Activated CD4-positive, alpha-beta T cell treated with anti-CD3 and anti-CD28 coated beads for 36 hours (primary cell): ENCODE results near the gene NAA25. TPM values are rescaled to one million over a fixed set of nuclear protein-coding genes. Genes with fewer than 3 reads are reported as not detected.
"Not testable (repeated sequence)": the region's sequence is repeated elsewhere in the genome, so short reads cannot be mapped to it uniquely, and the experiment has no call there.

Experiments used
- ATAC-seq: fragments of 200-7000 bp; cut with Tn5 transposase; one replicate; pipeline ENCODE4 v1.10.0; 2021; ENCODE audit warnings: mild to moderate bottlenecking, moderate library complexity
- CTCF ChIA-PET: fragments of 350-600 bp; sonication (Branson Sonifier 250); formaldehyde crosslinking; loops from one replicate; lab custom pipeline; 2021; ENCODE audit warnings: antibody characterized with exemption; lab: Charles Lee
- POLR2A ChIA-PET: fragments of 350-600 bp; sonication (Branson Sonifier 250); formaldehyde crosslinking; loops from one replicate; lab custom pipeline; 2021; ENCODE audit warnings: antibody characterized with exemption, inconsistent platforms; lab: Charles Lee
- DNase-seq: peaks from one replicate; pipeline ENCODE4 v3.0.0-alpha.2; 2020
- H3K27ac Mint-ChIP-seq: one replicate; pipeline ENCODE4 v1.8.0; 2021; ENCODE audit warnings: mixed read lengths
- H3K27me3 Mint-ChIP-seq: one replicate; pipeline ENCODE4 v1.8.0; 2021; ENCODE audit warnings: mixed read lengths
- H3K36me3 Mint-ChIP-seq: one replicate; pipeline ENCODE4 v1.8.0; 2021; ENCODE audit warnings: low read depth, mixed read lengths
- H3K4me1 Mint-ChIP-seq: one replicate; pipeline ENCODE4 v1.8.0; 2021; ENCODE audit warnings: mixed read lengths
- H3K4me3 Mint-ChIP-seq: one replicate; pipeline ENCODE4 v1.8.0; 2021; ENCODE audit warnings: mild to moderate bottlenecking, moderate library complexity, mixed read lengths
- H3K9me3 Mint-ChIP-seq: one replicate; pipeline ENCODE4 v1.8.0; 2021; ENCODE audit warnings: low read depth, mixed read lengths
- intact Hi-C, 2 experiments: fragments of 100-400 bp; cut with DNase I in 1 of 2; cut with micrococcal nuclease in 1 of 2; formaldehyde crosslinking; loops; one replicate each; pipeline versions ENCODE4 v1.14.2 to v1.15.1; 2022 to 2024; cut with DNase I, micrococcal nuclease
- total RNA-seq, 2 experiments: library from RNA; stranded (reverse); gene quantifications; one replicate each; pipeline ENCODE4 v1.2.3, GENCODE V29; 2021

NAA25 gene
- total RNA-seq, 2 experiments from 2014 or later = 50.9 to 58.5 TPM

DNA sequence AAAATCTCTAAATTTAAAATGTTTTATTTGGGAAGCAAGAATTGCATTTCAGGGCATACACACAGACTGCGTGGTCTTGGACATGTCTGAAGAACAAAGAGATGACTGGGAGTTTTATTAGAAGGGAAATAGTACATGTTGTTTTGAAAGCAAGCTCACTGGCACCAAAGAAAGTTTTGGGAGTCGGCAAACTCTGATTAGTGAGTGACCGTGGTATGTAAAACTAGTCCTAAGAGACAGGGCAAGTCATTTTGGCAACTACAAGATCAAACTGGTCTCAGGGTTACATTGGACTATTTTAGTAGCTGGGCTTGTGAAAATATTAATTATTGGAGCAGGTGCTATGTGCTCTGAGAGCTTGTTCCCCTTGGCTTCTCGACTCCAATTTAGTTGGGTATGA, 110.6 kb downstream of the NAA25 start:
- no peak overlapping the region for H3K27ac Mint-ChIP-seq
- CTCF ChIA-PET = interaction anchor here (0.8 to 2.0 kb wide), 2 partner anchors 13 to 16 kb away, joined by 3 to 7 read pairs; partner anchors contain the start of gene ERP29

GRCh38 chr12:111997300-111997699, 111.3 kb downstream of the NAA25 start:
- no peaks in the 10 kb centered on the region for H3K27me3 Mint-ChIP-seq
- ChIA-PET CTCF (interaction anchor here (0.8 kb wide), 1 partner anchor 13 kb away, joined by 3 read pairs; no protein-coding TSS in a partner anchor), POLR2A (interaction anchor here (0.7 kb wide), 1 partner anchor 9 kb away, joined by 3 read pairs; no protein-coding TSS in a partner anchor)
- intact Hi-C loops = no loop called here
- no peak for ATAC-seq
- no peak for DNase-seq
- no peak overlapping the region for H3K4me3 Mint-ChIP-seq
- no peaks in the 10 kb centered on the region for H3K9me3 Mint-ChIP-seq
- peak overlapping the region; percentile 60 for H3K27ac Mint-ChIP-seq
- peaks cover 85% of the 10 kb centered on the region for H3K4me1 Mint-ChIP-seq
- H3K36me3 Mint-ChIP-seq = peaks cover 3% of the 10 kb centered on the region

More for the DNA sequence above, 110.6 kb downstream of the NAA25 start:
- H3K36me3 Mint-ChIP-seq = peaks cover 3% of the 10 kb centered on the region
- POLR2A ChIA-PET = interaction anchor here (1.4 kb wide), 1 partner anchor 15 kb away, joined by 4 read pairs; the partner anchor contains the start of genes ERP29 and TMEM116
- intact Hi-C loops = no loop called here
- H3K4me3 Mint-ChIP-seq = no peak overlapping the region
- DNase-seq = no peak
- no peaks in the 10 kb centered on the region for H3K9me3 Mint-ChIP-seq
- no peaks in the 10 kb centered on the region for H3K27me3 Mint-ChIP-seq
- ATAC-seq = no peak
- H3K4me1 Mint-ChIP-seq = peaks cover 85% of the 10 kb centered on the region

DNA sequence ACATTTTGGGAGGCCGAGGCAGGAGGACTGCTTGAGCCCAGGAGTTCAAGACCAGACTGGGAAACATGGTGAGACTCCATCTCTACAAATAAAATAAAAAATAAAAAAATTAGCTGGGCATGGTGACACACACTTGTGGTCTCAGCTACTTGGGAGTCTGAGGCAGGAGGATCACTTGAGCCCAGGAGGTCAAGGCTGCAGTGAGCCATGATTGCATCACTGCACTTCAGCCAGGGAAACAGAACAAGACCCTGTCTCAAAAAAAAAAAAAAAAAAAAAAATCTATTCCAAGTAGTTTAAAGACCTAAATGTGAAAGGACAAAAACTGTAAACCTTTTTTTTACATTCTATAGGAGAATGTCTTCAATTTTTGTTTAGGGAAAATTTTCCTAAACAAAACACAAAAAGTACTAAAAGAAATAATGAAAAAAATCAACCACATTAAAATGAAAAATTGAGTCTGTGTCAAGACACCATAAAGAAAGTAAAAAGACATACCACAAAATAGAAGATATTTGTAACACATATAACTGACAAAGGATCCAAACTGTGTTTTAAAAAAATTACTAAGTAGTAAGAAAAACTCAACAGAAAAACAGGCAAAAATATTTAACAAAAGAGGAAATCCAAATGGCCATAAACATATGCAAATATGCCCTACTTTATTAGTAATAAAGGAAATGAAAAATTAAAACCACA, 112.7 kb downstream of the NAA25 start:
- Mint-ChIP-seq H3K36me3 (peaks cover 3% of the 10 kb centered on the region), H3K27ac (no peak overlapping the region), H3K27me3 (no peaks in the 10 kb centered on the region), H3K4me3 (no peak overlapping the region), H3K9me3 (no peaks in the 10 kb centered on the region), H3K4me1 (peaks cover 80% of the 10 kb centered on the region)
- ATAC-seq (no peak), DNase-seq (no peak)
- POLR2A ChIA-PET = interaction anchor here (0.7 kb wide), 1 partner anchor 130 kb away, joined by 5 read pairs; the partner anchor contains the start of gene TRAFD1
- CTCF ChIA-PET = no interaction called here
- intact Hi-C loops = no loop called here

- H3K27me3 Mint-ChIP-seq, H3K9me3 Mint-ChIP-seq, DNase-seq, H3K36me3 Mint-ChIP-seq, ATAC-seq: not testable (repeated sequence)
- intact Hi-C loops = loop anchor here (1.0 to 5.0 kb wide), 3 partner anchors 19 to 47 kb away; partner anchors contain the start of genes ERP29 (in 2 of the 2) and TMEM116 (in 2 of the 2)
- Mint-ChIP-seq H3K27ac (peak overlapping the region; percentile 33), H3K4me3 (peak overlapping the region; percentile 68), H3K4me1 (peaks cover 74% of the 10 kb centered on the region)
- POLR2A ChIA-PET = interaction anchor here (2.2 kb wide), 1 partner anchor 20 kb away, joined by 10 read pairs; no protein-coding TSS in a partner anchor
- CTCF ChIA-PET = interaction anchor here (0.6 to 1.7 kb wide), 7 partner anchors 9 to 744 kb away, joined by 3 to 10 read pairs (median 4); no protein-coding TSS in a partner anchor
Observed at GRCh38 chr12:111994211-111995111, 114.1 kb downstream of the NAA25 start.

DNA sequence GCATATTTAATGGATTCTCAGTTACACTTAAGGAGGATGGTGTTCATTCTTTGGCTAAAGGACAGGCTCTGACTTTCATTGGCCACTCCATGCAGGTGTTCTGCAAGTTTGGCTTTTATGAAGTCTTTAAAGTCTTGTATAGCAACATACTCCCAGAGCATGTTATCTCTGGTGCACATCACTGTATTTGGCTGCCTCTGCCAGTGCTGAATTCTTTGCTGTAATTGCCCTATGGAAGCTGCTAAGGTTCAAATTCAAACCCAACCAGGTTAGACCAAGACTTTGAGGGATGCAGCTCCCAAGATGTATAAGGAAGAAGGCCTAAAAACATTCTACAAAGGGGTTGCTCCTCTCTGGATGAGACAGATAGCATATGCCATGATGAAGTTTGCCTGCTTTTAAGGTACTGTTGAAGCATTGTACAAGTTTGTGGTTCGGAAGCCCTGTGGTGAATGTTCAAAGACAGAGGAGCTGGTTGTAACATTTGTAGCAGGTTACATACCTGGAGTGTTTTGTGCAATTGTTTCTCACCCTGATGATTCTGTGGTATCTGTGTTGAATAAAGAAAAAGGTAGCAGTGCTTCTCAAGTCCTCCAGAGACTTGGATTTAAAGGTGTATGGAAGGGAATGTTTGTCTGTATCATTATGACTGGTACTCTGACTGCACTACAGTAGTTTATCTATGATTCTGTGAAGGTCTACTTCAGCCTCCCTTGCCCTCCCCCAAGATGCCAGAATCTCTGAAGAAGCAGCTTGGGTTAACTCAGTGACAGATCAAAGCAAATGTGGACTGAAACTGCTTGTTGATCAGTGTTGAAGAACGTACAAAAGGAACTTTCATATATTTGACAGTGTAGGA, 115.1 kb downstream of the NAA25 start:
- H3K27me3 Mint-ChIP-seq = no peaks in the 10 kb centered on the region
- POLR2A ChIA-PET = interaction anchor here (2.2 kb wide), 1 partner anchor 21 kb away, joined by 10 read pairs; no protein-coding TSS in a partner anchor
- peak overlapping the region; percentile 52 for H3K27ac Mint-ChIP-seq
- peak; percentile 40 for DNase-seq
- CTCF ChIA-PET = interaction anchor here (0.6 to 1.7 kb wide), 8 partner anchors 8 to 743 kb away, joined by 3 to 10 read pairs (median 4); no protein-coding TSS in a partner anchor
- peaks cover 68% of the 10 kb centered on the region for H3K4me1 Mint-ChIP-seq
- H3K4me3 Mint-ChIP-seq = peak overlapping the region; percentile 68
- peak; percentile 75 for ATAC-seq
- intact Hi-C loops = loop anchor here (1.0 to 5.0 kb wide), 4 partner anchors 8 to 46 kb away; partner anchors contain the start of genes ERP29 (in 2 of the 2) and TMEM116 (in 2 of the 2)
- peaks cover 6% of the 10 kb centered on the region for H3K36me3 Mint-ChIP-seq
- H3K9me3 Mint-ChIP-seq = no peaks in the 10 kb centered on the region

DNA sequence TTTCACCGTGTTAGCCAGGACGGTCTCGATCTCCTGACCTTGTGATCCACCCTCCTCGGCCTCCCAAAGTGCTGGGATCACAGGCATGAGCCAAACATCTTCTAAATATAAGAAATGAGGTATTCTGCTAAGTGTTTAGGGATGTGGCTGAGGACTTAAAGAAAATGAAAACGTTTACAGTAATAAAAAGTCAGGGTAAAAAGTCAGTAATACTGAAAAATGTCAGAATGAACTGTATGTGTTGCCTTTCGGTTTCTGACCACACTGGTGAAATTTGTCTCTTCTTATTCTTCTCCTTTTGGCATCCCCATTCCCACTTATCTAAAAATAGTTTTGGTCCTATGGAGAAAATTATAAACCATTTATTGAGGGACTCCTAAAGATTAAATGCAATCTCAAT, 116.1 kb downstream of the NAA25 start:
- Mint-ChIP-seq H3K27me3 (no peaks in the 10 kb centered on the region), H3K27ac (no peak overlapping the region), H3K4me3 (no peak overlapping the region), H3K9me3 (no peaks in the 10 kb centered on the region), H3K36me3 (peaks cover 5% of the 10 kb centered on the region), H3K4me1 (peaks cover 59% of the 10 kb centered on the region)
- ATAC-seq (peak; percentile 20), DNase-seq (no peak)
- intact Hi-C loops = loop anchor here (5.0 kb wide), 2 partner anchors 40 to 45 kb away; no protein-coding TSS in a partner anchor
- ChIA-PET POLR2A (interaction anchor here (2.2 kb wide), 1 partner anchor 22 kb away, joined by 10 read pairs; no protein-coding TSS in a partner anchor), CTCF (interaction anchor here (1.7 kb wide), 1 partner anchor 22 kb away, joined by 10 read pairs; no protein-coding TSS in a partner anchor)

DNA sequence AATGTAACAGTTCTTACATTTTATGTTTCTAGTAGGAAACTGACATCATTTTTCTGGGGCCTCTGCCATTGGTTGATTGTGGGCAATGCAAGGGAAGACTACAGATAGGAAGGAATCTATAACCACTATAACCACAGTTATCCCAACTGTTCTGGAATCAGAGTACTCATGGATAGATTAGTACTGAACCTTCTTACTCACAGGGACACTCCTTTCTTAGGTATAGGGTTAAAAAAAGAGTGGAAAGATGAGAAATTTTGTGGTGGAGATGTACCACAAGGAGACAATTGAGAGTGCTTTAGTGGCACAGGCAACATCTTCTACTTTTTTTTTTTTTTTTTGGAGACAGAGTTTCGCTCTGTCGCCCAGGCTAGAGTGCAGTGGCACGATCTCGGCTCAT, 116.6 kb downstream of the NAA25 start:
- no peaks in the 10 kb centered on the region for H3K27me3 Mint-ChIP-seq
- H3K9me3 Mint-ChIP-seq = no peaks in the 10 kb centered on the region
- intact Hi-C loops = loop anchor here (5.0 kb wide), 2 partner anchors 40 to 45 kb away; no protein-coding TSS in a partner anchor
- peaks cover 57% of the 10 kb centered on the region for H3K4me1 Mint-ChIP-seq
- ChIA-PET CTCF (interaction anchor here (0.6 to 1.0 kb wide), 4 partner anchors 9 to 1859 kb away, joined by 3 to 10 read pairs (median 3); no protein-coding TSS in a partner anchor), POLR2A (interaction anchor here (0.6 kb wide), 1 partner anchor 1216 kb away, joined by 3 read pairs; no protein-coding TSS in a partner anchor)
- peaks cover 3% of the 10 kb centered on the region for H3K36me3 Mint-ChIP-seq
- ATAC-seq (peak; percentile 51), DNase-seq (no peak)
- H3K4me3 Mint-ChIP-seq = no peak overlapping the region
- peak overlapping the region; percentile 10 for H3K27ac Mint-ChIP-seq

DNA sequence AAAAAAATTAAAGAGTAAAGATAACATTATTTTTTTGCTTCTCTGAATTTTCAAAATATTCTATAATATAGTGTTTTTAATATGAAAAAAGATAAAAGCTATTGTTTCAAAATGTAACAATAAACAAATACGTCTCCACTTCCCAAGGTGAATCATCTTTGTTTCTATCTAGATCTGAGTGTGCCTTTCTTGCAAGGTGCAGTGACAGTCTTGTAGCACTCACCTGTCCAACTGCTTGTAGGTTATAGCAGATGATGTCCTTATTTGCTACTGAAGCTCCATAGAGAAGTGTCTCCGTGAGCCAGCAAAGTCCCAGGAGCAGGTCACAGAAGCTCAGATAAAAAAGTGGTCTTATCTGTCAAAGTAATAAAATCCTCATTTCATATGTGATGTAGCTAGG, 117.0 kb downstream of the NAA25 start:
- ChIA-PET CTCF (interaction anchor here (0.6 to 1.0 kb wide), 4 partner anchors 9 to 1859 kb away, joined by 3 to 10 read pairs (median 3); no protein-coding TSS in a partner anchor), POLR2A (interaction anchor here (0.6 kb wide), 1 partner anchor 1215 kb away, joined by 3 read pairs; no protein-coding TSS in a partner anchor)
- Mint-ChIP-seq H3K4me1 (peaks cover 55% of the 10 kb centered on the region), H3K27ac (peak overlapping the region; percentile 10), H3K9me3 (no peaks in the 10 kb centered on the region), H3K4me3 (no peak overlapping the region), H3K36me3 (peaks cover 3% of the 10 kb centered on the region), H3K27me3 (no peaks in the 10 kb centered on the region)
- intact Hi-C loops = loop anchor here (5.0 kb wide), 2 partner anchors 39 to 44 kb away; no protein-coding TSS in a partner anchor
- ATAC-seq (peak; percentile 50), DNase-seq (no peak)

DNA sequence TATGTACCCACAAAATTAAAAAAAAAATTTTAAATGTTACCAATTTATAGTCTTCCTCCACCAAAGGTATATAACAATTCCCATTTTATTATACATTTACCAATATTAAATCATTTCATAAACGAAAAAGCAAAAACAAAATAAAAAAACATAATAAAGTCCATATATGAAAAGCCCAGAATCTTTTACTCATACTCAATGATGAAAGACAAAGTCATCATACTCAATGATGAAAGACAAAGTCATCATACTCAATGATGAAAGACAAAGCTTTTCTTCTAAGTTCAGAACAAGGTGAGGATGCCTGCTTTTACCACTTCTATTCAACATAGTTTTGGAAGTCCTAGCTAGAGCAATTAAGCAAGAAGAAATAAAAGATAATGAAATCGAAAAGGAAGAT, 123.8 kb downstream of the NAA25 start:
- Mint-ChIP-seq H3K36me3 (peaks cover 3% of the 10 kb centered on the region), H3K27me3 (no peaks in the 10 kb centered on the region), H3K9me3 (no peaks in the 10 kb centered on the region), H3K4me1 (peaks cover 6% of the 10 kb centered on the region), H3K27ac (no peak overlapping the region), H3K4me3 (no peak overlapping the region)
- ATAC-seq (no peak), DNase-seq (no peak)
- CTCF ChIA-PET = interaction anchor here (0.6 to 1.2 kb wide), 2 partner anchors 13 to 19 kb away, joined by 3 read pairs; no protein-coding TSS in a partner anchor
- POLR2A ChIA-PET = no interaction called here
- intact Hi-C loops = no loop called here

DNA sequence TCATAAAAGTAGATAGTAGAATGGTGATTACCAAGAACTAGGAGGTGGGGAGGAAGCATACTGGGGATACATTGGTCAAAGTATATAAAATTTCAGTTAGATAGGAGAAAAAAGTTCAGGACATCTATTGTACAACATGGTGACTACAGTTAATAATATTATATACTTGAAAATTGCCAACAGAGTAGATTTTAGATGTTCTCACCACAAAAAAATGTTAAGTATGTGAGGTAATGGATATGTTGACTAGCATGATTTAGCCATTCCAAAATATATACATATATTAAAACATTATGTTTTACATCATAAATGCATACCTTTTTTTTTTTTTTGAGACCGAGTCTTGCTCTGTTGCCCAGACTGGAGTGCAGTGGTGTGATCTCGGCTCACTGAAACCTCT, 126.6 kb downstream of the NAA25 start:
- DNase-seq (no peak), ATAC-seq (no peak)
- CTCF ChIA-PET = no interaction called here
- Mint-ChIP-seq H3K4me3 (no peak overlapping the region), H3K9me3 (no peaks in the 10 kb centered on the region), H3K27me3 (no peaks in the 10 kb centered on the region), H3K27ac (no peak overlapping the region), H3K36me3 (no peaks in the 10 kb centered on the region), H3K4me1 (peaks cover 7% of the 10 kb centered on the region)
- POLR2A ChIA-PET = no interaction called here
- intact Hi-C loops = no loop called here
